ENCODE results near the gene RYR1. TPM values are rescaled to one million over a fixed set of nuclear protein-coding genes. Genes with fewer than 3 reads are reported as not detected.

RYR1 gene
- total and polyA plus RNA-seq, 10 of the 15 experiments (the other 5 are each of a cell fraction or from before 2014, with no cell fraction given), result under 0.01 to 0.32 (median 0.07) TPM; not detected in 1

GRCh38 chr19:38475176-38475575 is 41.7 kb downstream of the RYR1 start:
- Histone ChIP-seq H3K4me1 (ENCODE audit: control insufficient read depth, insufficient read depth, low read length) (no peaks in the 10 kb centered on the region), H3K79me2 (ENCODE audit: control insufficient read depth, insufficient read depth, low read length) (no peaks in the 10 kb centered on the region), H3K9ac (ENCODE audit: control insufficient read depth, insufficient read depth, low read length) (no peak overlapping the region), H4K20me1 (ENCODE audit: control insufficient read depth, insufficient read depth) (no peaks in the 10 kb centered on the region), H3K4me3 (no peak overlapping the region), H3K27ac (ENCODE audit: control insufficient read depth, insufficient read depth) (no peak overlapping the region), H3K9me3 (replicated peaks; ENCODE audit: control insufficient read depth, insufficient read depth, low read length) (no peaks in the 10 kb centered on the region), H2AFZ (ENCODE audit: control insufficient read depth, low read depth, low read length) (no peak overlapping the region), H3K27me3 (replicated peaks in 1 of 2; ENCODE audit: control insufficient read depth in 2 of 2, insufficient read depth in 2 of 2, low read length in 1 of 2) (no peaks in the 10 kb centered on the region), H3K4me2 (ENCODE audit: control insufficient read depth, insufficient read depth) (no peak overlapping the region), H3K36me3 (ENCODE audit: control insufficient read depth in 2 of 2, insufficient read depth in 2 of 2, low read length in 1 of 2) (no peaks in the 10 kb centered on the region)
- intact Hi-C loops (cut with micrococcal nuclease; ENCODE audit: unreplicated experiment), result no loop called here
- ATAC-seq, result no peak
- no peak for FAIRE-seq
- ChIA-PET SMC1A (ENCODE audit: uncharacterized antibody, unreplicated experiment) (no interaction called here), RAD21 (ENCODE audit: unreplicated experiment) (no interaction called here), CTCF (no interaction called here), POLR2A (no interaction called here)
- no TSS peak for BruUV-seq (replicated peaks)
- in situ Hi-C loops (cut with MboI), result no loop called here
- no peak for DNase-seq (ENCODE audit: low read depth, low spot score)
- TF ChIP-seq RCOR1 (conservative IDR thresholded peaks at IDR 0.05; ENCODE audit: low read depth, low read length), result no peak
- TF ChIP-seq RAD21 (IDR thresholded peaks at IDR 0.05; ENCODE audit: insufficient read depth, low read depth, low read length), result no peak
- TF ChIP-seq RFX5 (IDR thresholded peaks at IDR 0.05; ENCODE audit: low read depth, low read length), result no peak
- no peak for TF ChIP-seq USF1 (IDR thresholded peaks at IDR 0.05; ENCODE audit: borderline replicate concordance, extremely low read length, insufficient read depth, low read depth, low read length)
- TF ChIP-seq POLR2AphosphoS5 (IDR thresholded peaks at IDR 0.05; ENCODE audit: low read length), result no peak
- no peak for TF ChIP-seq ZBTB33 (IDR thresholded peaks at IDR 0.05)
- no peak for TF ChIP-seq ATF3 (IDR thresholded peaks at IDR 0.05; ENCODE audit: borderline replicate concordance, extremely low read depth, low read depth, low read length)
- WGBS (ENCODE audit: insufficient coverage, insufficient replicate concordance, low lambda C conversion rate, missing lambda C conversion rate), result 56% methylated on average over 12 of the region's 13 CpGs
